HG03280 (cell line): Measurements from ENCODE around the gene RNF7.
"Not testable (repeated sequence)": the region's sequence is repeated elsewhere in the genome, so short reads cannot be mapped to it uniquely, and the experiment has no call there.

Experiments
- ATAC-seq: cut with Tn5 transposase; IDR thresholded peaks from one replicate; pipeline ENCODE4 v1.9.1; 2021; ENCODE audit warnings: mild to moderate bottlenecking, moderate library complexity; ENCODE audit not compliant: unreplicated experiment

RNF7 gene

GRCh38 chr3:141738022-141738890 lies at the start of gene RNF7:
Gene RNF7 (plus strand): TSS chr3:141738298. CDS start chr3:141738342, 44 bp downstream.
- ATAC-seq = peak; percentile 94

GRCh38 chr3:141690431-141691072 lies 47.5 kb upstream of the RNF7 start:
- no peak for ATAC-seq

GRCh38 chr3:141691471-141691870 lies 46.6 kb upstream of the RNF7 start:
- not testable (repeated sequence) for ATAC-seq

- not testable (repeated sequence) for ATAC-seq
Observed at GRCh38 chr3:141692973-141693372, 45.1 kb upstream of the RNF7 start.

GRCh38 chr3:141699324-141699723 lies 38.8 kb upstream of the RNF7 start:
- no peak for ATAC-seq

- no peak for ATAC-seq
Observed at GRCh38 chr3:141699897-141700296, 38.2 kb upstream of the RNF7 start.

- ATAC-seq = not testable (repeated sequence)
Observed at GRCh38 chr3:141703367-141703766, 34.7 kb upstream of the RNF7 start.

- ATAC-seq = no peak
Observed at GRCh38 chr3:141707741-141708203, 30.3 kb upstream of the RNF7 start.

GRCh38 chr3:141708367-141708766 lies 29.7 kb upstream of the RNF7 start:
- ATAC-seq = no peak

- no peak for ATAC-seq
Observed at GRCh38 chr3:141709126-141709770, 28.9 kb upstream of the RNF7 start.

- no peak for ATAC-seq
Observed at GRCh38 chr3:141710121-141710520, 28.0 kb upstream of the RNF7 start.

GRCh38 chr3:141710888-141711616 lies 27.0 kb upstream of the RNF7 start:
- no peak for ATAC-seq

- ATAC-seq = no peak
Observed at GRCh38 chr3:141714671-141715070, 23.4 kb upstream of the RNF7 start.

GRCh38 chr3:141722081-141722480 lies 16.0 kb upstream of the RNF7 start:
- no peak for ATAC-seq

- no peak for ATAC-seq
Observed at GRCh38 chr3:141722648-141723047, 15.4 kb upstream of the RNF7 start.

- no peak for ATAC-seq
Observed at GRCh38 chr3:141723255-141723654, 14.8 kb upstream of the RNF7 start.

GRCh38 chr3:141724186-141724585 lies 13.9 kb upstream of the RNF7 start:
- no peak for ATAC-seq

- no peak for ATAC-seq
Observed at GRCh38 chr3:141725036-141725435, 13.1 kb upstream of the RNF7 start.

GRCh38 chr3:141726483-141726882 lies 11.6 kb upstream of the RNF7 start:
- no peak for ATAC-seq

GRCh38 chr3:141728355-141728892 lies 9.7 kb upstream of the RNF7 start:
- no peak for ATAC-seq

- ATAC-seq = no peak
Observed at GRCh38 chr3:141729240-141729639, 8.9 kb upstream of the RNF7 start.
